ENCODE data around the gene CABP1. TPM values are rescaled to one million over a fixed set of nuclear protein-coding genes. Genes with fewer than 3 reads are reported as not detected.

Gene CABP1
- total and polyA plus RNA-seq, 2 donors (not counting 1 experiment from before 2014, with no cell fraction given): not detected

DNA sequence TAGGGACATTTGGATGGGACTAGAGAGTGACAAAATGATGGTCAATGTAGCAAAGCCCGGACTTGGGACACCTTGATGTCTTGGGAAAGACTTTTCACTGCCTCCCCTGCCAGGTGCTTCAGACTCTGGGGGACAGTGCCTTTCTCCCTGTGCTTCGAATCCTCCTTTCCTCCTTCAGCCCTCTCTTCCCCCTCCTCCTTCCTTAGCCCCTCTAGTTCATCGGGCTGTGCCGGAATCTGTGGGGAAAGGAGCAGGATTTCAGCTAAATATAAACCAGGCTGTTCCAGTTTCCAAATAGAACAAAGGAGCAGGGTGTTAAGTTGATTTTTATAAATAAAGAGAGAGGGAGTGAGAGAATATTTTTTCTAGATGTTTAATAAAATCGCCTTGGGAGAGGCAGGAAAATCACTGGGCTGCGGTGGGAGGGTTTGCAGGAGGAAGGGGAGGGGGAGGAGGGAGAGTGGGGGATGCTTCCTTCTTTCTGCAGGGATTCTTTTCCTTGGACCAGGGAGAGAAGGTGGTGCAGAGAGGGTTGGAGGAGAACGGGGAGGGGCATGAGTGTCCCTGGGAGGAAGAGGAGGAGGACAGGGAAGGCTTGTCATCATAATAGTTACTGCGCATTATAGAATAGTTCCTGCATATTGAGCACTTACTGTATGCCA, 21.3 kb upstream of the CABP1 start:
- Histone ChIP-seq H3K79me2 (ENCODE audit: control insufficient read depth, insufficient read depth, low read length) (no peaks in the 10 kb centered on the region), H3K9me3 (ENCODE audit: control extremely low read depth in 1 of 3, control insufficient read depth in 2 of 3, insufficient read depth in 1 of 3, low read length in 2 of 3) (peaks cover 0 to 4% (median 0%) of the 10 kb centered on the region in 3 donors), H3K27ac (ENCODE audit: low read length in 2 of 2) (no peak overlapping the region), H2AFZ (ENCODE audit: insufficient read depth, low read depth, low read length, poor library complexity, severe bottlenecking) (no peak overlapping the region), H3K4me3 (ENCODE audit: control extremely low read depth in 1 of 5, extremely low read depth in 1 of 5, insufficient read depth in 1 of 5, low read depth in 2 of 5, low read length in 4 of 5) (no peak overlapping the region), H3K9ac (ENCODE audit: low read length) (no peak overlapping the region), H3K4me1 (ENCODE audit: control insufficient read depth in 2 of 2, insufficient read depth in 2 of 2, low read length in 2 of 2) (no peaks in the 10 kb centered on the region), H3K27me3 (replicated peaks in 1 of 4; ENCODE audit: control extremely low read depth in 1 of 4, control insufficient read depth in 3 of 4, insufficient read depth in 4 of 4, low read length in 3 of 4) (peaks cover 0 to 32% (median 10%) of the 10 kb centered on the region in 4 experiments), H3K36me3 (replicated peaks in 1 of 2; ENCODE audit: control extremely low read depth in 1 of 2, control insufficient read depth in 1 of 2, extremely low read depth in 1 of 2, insufficient read depth in 2 of 2, low read length in 1 of 2) (no peaks in the 10 kb centered on the region), H3K4me2 (replicated peaks; ENCODE audit: low read depth, low read length, poor library complexity, severe bottlenecking) (no peak overlapping the region), H4K20me1 (ENCODE audit: control insufficient read depth, insufficient read depth, low read length, poor library complexity, severe bottlenecking) (no peaks in the 10 kb centered on the region)
- ATAC-seq (ENCODE audit: low read depth): no peak
- intact Hi-C loops (cut with micrococcal nuclease): no loop called here
- DNase-seq: no peak
- peaks cover 29% of the 10 kb centered on the region for H3K27me3 Mint-ChIP-seq
- TF ChIP-seq CTCF (IDR thresholded peaks at IDR 0.05) (no peak), EZH2 (IDR thresholded peaks at IDR 0.05; ENCODE audit: borderline replicate concordance, insufficient read depth, low read depth, low read length, poor library complexity, severe bottlenecking) (no peak)
- H3K27ac Mint-ChIP-seq: no peak overlapping the region
- no peaks in the 10 kb centered on the region for H3K9me3 Mint-ChIP-seq (ENCODE audit: insufficient read depth)
- CTCF ChIA-PET: no interaction called here
- WGBS (ENCODE audit: insufficient coverage): 41% methylated on average over 3 of the region's 8 CpGs
- H3K4me3 Mint-ChIP-seq: no peak overlapping the region
- no peaks in the 10 kb centered on the region for H3K4me1 Mint-ChIP-seq
- POLR2A ChIA-PET: no interaction called here

GRCh38 chr12:120620624-120621023, 19.8 kb upstream of the CABP1 start:
- intact Hi-C loops (cut with micrococcal nuclease): no loop called here
- Histone ChIP-seq H3K36me3 (replicated peaks in 1 of 2; ENCODE audit: control extremely low read depth in 1 of 2, control insufficient read depth in 1 of 2, extremely low read depth in 1 of 2, insufficient read depth in 2 of 2, low read length in 1 of 2) (no peaks in the 10 kb centered on the region), H3K4me3 (ENCODE audit: control extremely low read depth in 1 of 5, extremely low read depth in 1 of 5, insufficient read depth in 1 of 5, low read depth in 2 of 5, low read length in 4 of 5) (no peak overlapping the region), H4K20me1 (ENCODE audit: control insufficient read depth, insufficient read depth, low read length, poor library complexity, severe bottlenecking) (no peaks in the 10 kb centered on the region), H3K79me2 (ENCODE audit: control insufficient read depth, insufficient read depth, low read length) (no peaks in the 10 kb centered on the region), H3K27me3 (replicated peaks in 1 of 4; ENCODE audit: control extremely low read depth in 1 of 4, control insufficient read depth in 3 of 4, insufficient read depth in 4 of 4, low read length in 3 of 4) (peaks cover 0 to 32% (median 10%) of the 10 kb centered on the region in 4 experiments), H3K4me1 (ENCODE audit: control insufficient read depth in 2 of 2, insufficient read depth in 2 of 2, low read length in 2 of 2) (no peaks in the 10 kb centered on the region), H3K27ac (ENCODE audit: low read length in 2 of 2) (no peak overlapping the region), H3K4me2 (replicated peaks; ENCODE audit: low read depth, low read length, poor library complexity, severe bottlenecking) (no peak overlapping the region), H2AFZ (ENCODE audit: insufficient read depth, low read depth, low read length, poor library complexity, severe bottlenecking) (no peak overlapping the region), H3K9ac (ENCODE audit: low read length) (no peak overlapping the region), H3K9me3 (ENCODE audit: control extremely low read depth in 1 of 3, control insufficient read depth in 2 of 3, insufficient read depth in 1 of 3, low read length in 2 of 3) (peaks cover 0 to 4% (median 0%) of the 10 kb centered on the region in 3 donors)
- H3K4me1 Mint-ChIP-seq: no peaks in the 10 kb centered on the region
- H3K27me3 Mint-ChIP-seq: peaks cover 29% of the 10 kb centered on the region
- CTCF ChIA-PET: no interaction called here
- no peak overlapping the region for H3K4me3 Mint-ChIP-seq
- no peak for ATAC-seq (ENCODE audit: low read depth)
- no peak overlapping the region for H3K27ac Mint-ChIP-seq
- WGBS (ENCODE audit: insufficient coverage): 100% methylated on average over 1 of the region's 2 CpGs
- TF ChIP-seq CTCF (IDR thresholded peaks at IDR 0.05): no peak
- no peak for TF ChIP-seq EZH2 (IDR thresholded peaks at IDR 0.05; ENCODE audit: borderline replicate concordance, insufficient read depth, low read depth, low read length, poor library complexity, severe bottlenecking)
- no peak for DNase-seq
- POLR2A ChIA-PET: interaction anchor here (0.7 kb wide), 1 partner anchor 224 kb away, joined by 3 read pairs; no protein-coding TSS in a partner anchor
- H3K9me3 Mint-ChIP-seq (ENCODE audit: insufficient read depth): no peaks in the 10 kb centered on the region

All from B cell (primary cell).